Prostate gland (tissue), 2 donors: ENCODE results near the gene CARNS1.
A peak's percentile ranks its signal among the peaks of the same experiment; 100 is the strongest.

Experiments
- CTCF ChIP-seq, 4 experiments: fragments of 200-600 bp in 2 of 4; fragments of 450-650 bp in 2 of 4; sonication (generic) in 2 of 4; IDR thresholded peaks; 1 replicate in 3 of 4; 2 replicates in 1 of 4; pipeline ENCODE4 v1.5.1; 2016 to 2019; ENCODE audit warnings: antibody characterized with exemption in 4 of 4, mild to moderate bottlenecking in 2 of 4, moderate library complexity in 2 of 4
- POLR2A ChIP-seq: fragments of 450-650 bp; IDR thresholded peaks from one replicate; pipeline ENCODE4 v1.6.1; 2016; ENCODE audit warnings: antibody characterized with exemption, mild to moderate bottlenecking

- TF ChIP-seq CTCF (IDR thresholded peaks at IDR 0.05) (peak in 2 of 4 experiments; percentile 39 to 42), POLR2A (peak; percentile 91)
Measured at GRCh38 chr11:67428052-67429001, 12.8 kb downstream of the CARNS1 start, which contains the start of gene RPS6KB2.
